ENCODE measurements around the gene ADAM12.

Gene ADAM12, protein sequence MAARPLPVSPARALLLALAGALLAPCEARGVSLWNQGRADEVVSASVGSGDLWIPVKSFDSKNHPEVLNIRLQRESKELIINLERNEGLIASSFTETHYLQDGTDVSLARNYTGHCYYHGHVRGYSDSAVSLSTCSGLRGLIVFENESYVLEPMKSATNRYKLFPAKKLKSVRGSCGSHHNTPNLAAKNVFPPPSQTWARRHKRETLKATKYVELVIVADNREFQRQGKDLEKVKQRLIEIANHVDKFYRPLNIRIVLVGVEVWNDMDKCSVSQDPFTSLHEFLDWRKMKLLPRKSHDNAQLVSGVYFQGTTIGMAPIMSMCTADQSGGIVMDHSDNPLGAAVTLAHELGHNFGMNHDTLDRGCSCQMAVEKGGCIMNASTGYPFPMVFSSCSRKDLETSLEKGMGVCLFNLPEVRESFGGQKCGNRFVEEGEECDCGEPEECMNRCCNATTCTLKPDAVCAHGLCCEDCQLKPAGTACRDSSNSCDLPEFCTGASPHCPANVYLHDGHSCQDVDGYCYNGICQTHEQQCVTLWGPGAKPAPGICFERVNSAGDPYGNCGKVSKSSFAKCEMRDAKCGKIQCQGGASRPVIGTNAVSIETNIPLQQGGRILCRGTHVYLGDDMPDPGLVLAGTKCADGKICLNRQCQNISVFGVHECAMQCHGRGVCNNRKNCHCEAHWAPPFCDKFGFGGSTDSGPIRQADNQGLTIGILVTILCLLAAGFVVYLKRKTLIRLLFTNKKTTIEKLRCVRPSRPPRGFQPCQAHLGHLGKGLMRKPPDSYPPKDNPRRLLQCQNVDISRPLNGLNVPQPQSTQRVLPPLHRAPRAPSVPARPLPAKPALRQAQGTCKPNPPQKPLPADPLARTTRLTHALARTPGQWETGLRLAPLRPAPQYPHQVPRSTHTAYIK

DNA sequence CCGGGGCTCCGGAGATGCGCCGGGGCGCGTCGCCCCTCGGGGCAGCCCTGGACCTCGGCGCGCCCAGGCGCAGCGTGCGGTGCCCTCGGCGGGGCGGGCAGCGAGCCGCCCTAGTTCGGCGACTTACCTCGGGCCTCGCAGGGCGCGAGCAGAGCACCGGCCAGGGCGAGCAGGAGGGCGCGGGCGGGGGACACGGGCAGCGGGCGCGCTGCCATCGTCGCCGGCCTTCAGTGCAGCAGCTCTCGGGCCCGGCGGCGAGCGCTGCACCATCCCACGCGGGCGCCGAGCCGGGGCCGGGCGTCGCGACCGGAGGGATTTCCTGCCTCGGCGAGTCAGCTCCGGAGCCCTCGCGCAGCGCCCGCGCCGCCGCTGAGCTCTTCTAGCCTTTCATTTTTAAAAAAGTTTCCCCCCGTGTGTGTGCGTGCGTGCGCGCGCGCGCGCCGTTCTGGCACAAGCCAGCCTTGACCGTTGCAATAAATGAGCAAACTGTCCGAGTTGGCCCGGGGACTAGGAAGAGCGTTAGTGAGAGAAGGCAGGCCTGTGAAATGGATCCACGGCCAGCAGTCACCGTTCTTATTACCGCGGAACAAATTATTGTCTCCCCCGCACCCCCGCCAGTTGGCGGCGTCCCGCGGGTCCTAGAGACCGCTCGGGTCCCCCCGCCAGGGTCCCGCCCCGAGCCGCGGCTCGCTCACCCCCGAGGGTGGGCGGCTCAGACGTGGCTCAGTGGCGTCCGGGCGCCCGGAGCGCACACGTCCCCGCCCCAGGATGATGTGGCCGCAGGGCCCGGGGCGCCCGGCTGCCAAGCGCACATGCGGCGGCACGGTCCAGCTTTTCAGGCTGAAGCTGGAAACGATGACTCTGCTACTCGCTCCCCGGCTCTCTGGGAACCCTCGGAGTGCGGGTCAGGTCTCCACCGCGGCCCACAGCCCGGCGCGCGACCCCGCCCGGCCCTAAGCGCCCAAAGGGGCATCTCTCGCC, at the start of gene ADAM12:
ADAM12 (minus strand) TSS at position 547 of the 981 bp plus-strand sequence; CDS start at position 215, 332 bp downstream.
- DNase-seq, result no peak

- no peak for DNase-seq
These were observed 49.5 kb upstream of the ADAM12 start for GRCh38 chr10:126437635-126438406.

- no peak for DNase-seq
These were observed 46.0 kb upstream of the ADAM12 start for GRCh38 chr10:126434235-126434634.

DNA sequence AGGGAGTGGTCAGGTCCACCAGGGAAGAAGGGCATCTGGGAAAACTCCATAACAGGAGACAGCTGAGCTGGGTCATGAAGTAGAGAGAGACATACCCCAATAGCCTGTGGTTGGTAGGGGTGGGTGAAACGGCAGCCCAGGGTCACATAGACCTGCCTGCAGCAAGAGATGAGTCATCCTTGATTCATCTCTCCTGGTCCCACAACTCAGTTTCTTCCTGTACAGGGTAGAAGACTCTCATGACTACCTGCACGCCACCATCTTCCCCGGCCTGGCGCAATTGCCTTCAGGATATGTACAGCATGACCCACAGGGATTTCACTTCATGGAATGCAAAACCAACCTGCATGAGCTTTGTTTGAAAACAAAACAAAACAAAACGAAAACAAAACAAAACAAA, 45.1 kb upstream of the ADAM12 start:
- no peak for DNase-seq

DNA sequence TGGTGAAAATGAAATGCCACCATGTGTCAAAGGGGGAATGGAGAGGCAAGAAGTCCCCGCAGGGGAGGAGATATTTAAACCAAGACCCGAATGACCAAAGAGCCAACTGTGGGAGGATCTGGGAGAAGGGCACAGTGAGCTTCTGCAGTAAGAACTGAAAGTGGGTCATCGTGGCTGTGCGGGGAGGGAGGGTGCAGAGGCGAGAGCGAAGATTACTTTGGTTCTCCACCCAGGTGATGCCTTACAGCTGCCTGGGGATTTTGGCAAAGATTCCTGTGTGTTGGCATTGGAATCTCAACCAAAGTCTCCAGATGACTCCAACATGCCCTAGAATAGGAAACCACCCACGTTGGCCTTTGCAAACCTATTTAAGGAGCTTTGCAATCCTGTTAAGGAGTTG, 44.2 kb upstream of the ADAM12 start:
- DNase-seq, result no peak

- no peak for DNase-seq
These were observed 43.5 kb upstream of the ADAM12 start for GRCh38 chr10:126431816-126432215.

DNA sequence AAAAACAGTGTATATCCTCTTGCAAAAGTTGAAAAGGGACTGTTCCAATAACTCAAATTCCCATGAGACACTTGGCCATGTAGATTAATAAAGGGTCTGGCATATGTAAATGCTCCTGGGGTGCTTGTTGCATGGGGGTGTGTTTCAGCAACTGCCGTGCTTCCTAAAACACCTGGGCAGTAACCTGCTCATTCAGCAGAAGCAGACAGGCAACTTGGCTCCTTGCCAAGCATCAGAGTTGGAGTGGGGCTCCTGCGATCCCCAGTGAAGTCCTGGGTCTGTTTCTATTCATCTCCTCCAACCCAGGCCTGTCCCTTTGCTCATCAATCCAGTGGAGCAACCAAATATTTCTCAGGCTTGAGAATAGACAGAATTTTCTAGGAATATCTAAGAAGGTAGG, 42.2 kb upstream of the ADAM12 start:
- peak; percentile 9 for DNase-seq

GRCh38 chr10:126429275-126429674, 41.0 kb upstream of the ADAM12 start:
- DNase-seq, result no peak

- no peak for DNase-seq
These were observed 37.3 kb upstream of the ADAM12 start for GRCh38 chr10:126425489-126426065.

DNA sequence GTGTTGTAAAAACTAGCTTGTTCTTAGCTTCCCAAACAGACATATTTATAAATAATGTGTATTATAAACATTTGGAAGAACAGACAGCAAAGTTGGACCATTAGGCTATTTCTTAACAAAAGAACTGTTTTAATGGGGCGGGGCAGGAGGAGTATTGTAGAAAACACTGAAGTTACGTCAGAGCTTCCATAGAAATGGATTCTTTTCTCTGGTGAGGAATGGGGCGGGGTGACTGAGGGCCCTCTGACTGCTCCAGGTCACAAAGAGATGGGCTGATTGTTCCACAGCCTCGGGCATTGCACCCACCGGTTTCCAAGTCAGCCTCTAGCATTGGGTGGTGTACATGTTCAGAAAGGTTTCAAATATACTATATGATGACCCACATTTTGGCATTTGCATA, 36.8 kb upstream of the ADAM12 start:
- DNase-seq, result no peak

- no peak for DNase-seq
These were observed 35.6 kb upstream of the ADAM12 start for GRCh38 chr10:126423732-126424491.

DNA sequence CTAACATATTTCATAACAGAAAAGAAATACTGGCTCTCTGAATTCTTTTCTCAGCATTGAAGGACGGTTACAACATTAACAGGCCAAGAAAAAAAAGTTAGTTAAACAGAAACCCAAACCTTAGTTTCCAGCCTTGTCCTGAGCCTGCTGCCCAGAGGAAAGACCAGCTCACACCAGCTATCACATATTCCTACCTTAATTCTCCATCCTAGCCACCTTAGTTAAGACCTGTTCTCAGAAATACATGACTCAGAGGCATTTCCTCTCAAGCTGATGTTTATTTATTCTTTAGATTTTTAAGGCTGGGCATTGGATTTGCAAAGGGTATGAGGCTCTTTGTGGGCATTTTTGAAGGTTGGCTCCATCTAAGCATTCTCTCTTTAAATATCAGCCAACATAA, 34.3 kb upstream of the ADAM12 start:
- DNase-seq, result no peak

GRCh38 chr10:126421756-126422256, 33.5 kb upstream of the ADAM12 start:
- no peak for DNase-seq

GRCh38 chr10:126420567-126421300, 32.5 kb upstream of the ADAM12 start:
- DNase-seq, result no peak

- no peak for DNase-seq
These were observed 29.0 kb upstream of the ADAM12 start for GRCh38 chr10:126417220-126417825.

DNA sequence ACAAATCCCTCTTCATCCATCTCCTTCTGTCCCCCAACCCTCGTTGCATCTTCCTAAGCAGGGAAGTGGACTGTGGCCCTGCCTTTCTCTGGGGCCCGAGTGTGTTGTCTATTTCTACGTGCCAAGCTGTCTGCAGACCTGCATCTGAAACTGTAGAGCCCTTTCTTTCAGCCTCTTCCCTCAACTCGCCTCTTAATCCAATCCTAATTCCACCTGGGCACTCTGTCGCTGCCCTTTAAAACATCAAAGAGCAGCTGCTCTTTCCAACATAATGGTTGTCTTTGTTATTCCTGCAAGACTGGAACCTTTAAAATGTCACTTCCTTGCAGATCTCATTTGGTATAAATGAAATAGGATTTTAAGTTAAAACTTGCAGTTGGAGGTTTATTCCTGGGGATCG, 21.5 kb upstream of the ADAM12 start:
- DNase-seq, result no peak

DNA sequence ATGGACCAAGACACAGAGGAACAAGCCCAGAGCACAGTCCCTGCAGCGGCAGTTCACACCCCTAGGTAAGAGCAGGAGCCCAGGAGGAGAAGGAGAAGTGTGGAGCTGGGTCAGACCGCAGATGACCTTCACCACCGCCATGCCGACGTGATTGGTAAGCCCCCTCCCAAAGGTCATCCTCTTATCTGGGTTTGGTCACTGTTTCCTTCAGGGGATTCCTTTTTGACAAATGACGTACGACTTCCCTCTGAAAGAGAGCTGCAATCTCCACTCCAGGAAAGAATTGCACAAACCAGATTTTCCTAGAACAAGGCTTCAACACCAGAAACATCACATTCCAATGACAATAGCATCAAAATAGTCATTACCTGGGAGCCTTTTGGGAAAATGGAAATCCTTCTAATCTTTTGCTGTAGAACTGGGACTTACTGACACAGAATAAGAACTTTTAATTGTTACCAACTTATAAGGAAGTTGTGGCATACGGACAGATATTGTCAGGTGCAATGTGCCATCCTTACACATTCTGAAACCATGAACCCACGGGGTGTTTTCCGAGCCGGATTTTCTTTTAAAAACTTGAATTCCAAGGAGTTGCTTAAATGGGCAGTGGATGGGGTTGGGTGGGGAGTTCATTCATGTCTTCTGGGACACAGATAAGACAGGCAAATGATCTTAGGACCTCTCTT, 20.8 kb upstream of the ADAM12 start:
- DNase-seq, result no peak

- no peak for DNase-seq
These were observed 19.6 kb upstream of the ADAM12 start for GRCh38 chr10:126407831-126408230.

Data from NCI-H510A (cell line).